ENCODE data around the gene PRKCE.
A peak's percentile ranks its signal among the peaks of the same experiment; 100 is the strongest.

The PRKCE gene

GRCh38 chr2:45634223-45634622 lies 17.3 kb upstream of the PRKCE start:
- DNase-seq, result no peak

GRCh38 chr2:45636008-45636407 lies 15.5 kb upstream of the PRKCE start:
- DNase-seq, result no peak

GRCh38 chr2:45637440-45637839 lies 14.0 kb upstream of the PRKCE start:
- no peak for DNase-seq

- DNase-seq, result no peak
Observed at GRCh38 chr2:45640576-45640975, 10.9 kb upstream of the PRKCE start.

- DNase-seq, result no peak
Observed at GRCh38 chr2:45643095-45643494, 8.4 kb upstream of the PRKCE start.

- peak; percentile 54 to 75 for DNase-seq
Observed at GRCh38 chr2:45643543-45644542, 7.6 kb upstream of the PRKCE start.

- no peak for DNase-seq
Observed at GRCh38 chr2:45646289-45646688, 5.2 kb upstream of the PRKCE start.

- DNase-seq, result no peak
Observed at GRCh38 chr2:45647356-45647755, 4.1 kb upstream of the PRKCE start.

GRCh38 chr2:45647986-45648520 lies 3.4 kb upstream of the PRKCE start:
- no peak for DNase-seq

- DNase-seq, result no peak
Observed at GRCh38 chr2:45648636-45649035, 2.8 kb upstream of the PRKCE start.

- DNase-seq, result no peak
Observed at GRCh38 chr2:45649462-45649857, 2.0 kb upstream of the PRKCE start.

GRCh38 chr2:45649858-45650811 lies 1.3 kb upstream of the PRKCE start:
- DNase-seq, result no peak

- peak; percentile 74 to 76 for DNase-seq
Observed at GRCh38 chr2:45650851-45651414, 542 bp upstream of the PRKCE start.

- no peak for DNase-seq
Observed at GRCh38 chr2:45652090-45653031, 886 bp downstream of the PRKCE start.

GRCh38 chr2:45653122-45653913 lies 1.8 kb downstream of the PRKCE start:
- no peak for DNase-seq

GRCh38 chr2:45654250-45654649 lies 2.8 kb downstream of the PRKCE start:
- no peak for DNase-seq

GRCh38 chr2:45661828-45662227 lies 10.4 kb downstream of the PRKCE start:
- DNase-seq, result no peak

- DNase-seq, result no peak
Observed at GRCh38 chr2:45664635-45665261, 13.3 kb downstream of the PRKCE start.

GRCh38 chr2:45668509-45668908 lies 17.0 kb downstream of the PRKCE start:
- DNase-seq, result no peak

- no peak for DNase-seq
Observed at GRCh38 chr2:45669032-45669486, 17.6 kb downstream of the PRKCE start.

All from NCI-H1930 (cell line).